ENCODE data around the gene SLC39A13.

Gene SLC39A13

DNA sequence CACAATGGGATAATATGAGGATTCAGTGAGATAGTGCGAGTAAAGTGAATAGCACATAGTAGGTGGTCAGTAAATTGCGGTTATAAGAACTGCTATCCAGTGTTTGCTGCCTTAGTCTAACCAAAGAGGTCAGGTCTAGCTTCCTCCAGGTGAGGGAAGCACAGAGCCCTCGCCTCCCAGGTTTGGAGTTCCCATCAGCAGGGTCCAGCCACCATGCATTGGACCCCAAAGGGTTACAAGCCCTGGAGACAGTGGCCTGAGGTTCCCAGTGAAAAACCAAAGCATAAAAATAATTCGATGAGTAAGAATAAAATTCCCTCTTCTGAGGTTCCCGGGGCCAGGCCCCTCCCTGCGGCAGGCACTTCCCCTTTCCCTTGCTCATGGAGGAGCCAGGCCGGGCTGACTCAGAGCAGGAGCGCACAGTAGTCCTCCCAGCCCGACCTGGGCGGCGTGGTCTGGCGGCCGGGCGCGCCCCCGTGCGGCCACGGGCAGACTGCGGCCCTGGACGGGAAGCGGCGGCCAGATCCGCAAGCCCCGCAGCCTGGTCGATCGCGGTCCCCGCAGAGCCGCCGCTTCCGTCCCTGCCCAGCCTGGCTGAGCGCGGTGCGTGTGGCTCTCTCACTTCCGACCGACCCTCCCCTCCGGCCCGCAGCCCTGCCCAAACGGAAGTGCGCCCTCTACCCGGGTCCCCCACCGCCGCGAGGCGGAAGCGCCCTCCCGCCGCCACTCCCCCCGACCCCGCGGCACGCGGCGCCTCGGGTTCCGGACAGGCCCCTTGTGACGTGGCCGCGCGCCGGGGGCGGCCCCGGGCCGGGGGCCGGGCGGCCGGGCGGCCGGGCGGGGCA lies at the start of gene SLC39A13:
SLC39A13 (plus strand) TSS at position 845 of the 845 bp plus-strand sequence. CDS start 1,505 bp downstream, outside the sequence.
- peak; percentile 85 for DNase-seq

DNA sequence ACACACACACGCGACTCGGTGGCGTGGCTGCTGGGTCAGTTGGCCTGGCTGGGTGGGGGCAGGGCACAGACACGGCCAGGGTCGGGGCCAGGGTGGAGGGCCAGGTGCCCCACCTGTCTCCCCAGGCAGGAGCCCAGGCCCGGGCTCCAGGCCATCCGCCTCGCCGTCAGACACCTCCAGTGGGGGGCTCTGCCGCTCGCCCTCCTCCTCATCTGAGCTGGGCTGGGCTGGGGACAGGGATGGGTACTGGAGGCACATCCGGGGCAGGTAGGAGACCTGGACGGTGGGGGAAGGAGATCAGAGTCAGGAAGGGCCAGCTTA lies 49.7 kb upstream of the SLC39A13 start:
- no peak for DNase-seq

DNA sequence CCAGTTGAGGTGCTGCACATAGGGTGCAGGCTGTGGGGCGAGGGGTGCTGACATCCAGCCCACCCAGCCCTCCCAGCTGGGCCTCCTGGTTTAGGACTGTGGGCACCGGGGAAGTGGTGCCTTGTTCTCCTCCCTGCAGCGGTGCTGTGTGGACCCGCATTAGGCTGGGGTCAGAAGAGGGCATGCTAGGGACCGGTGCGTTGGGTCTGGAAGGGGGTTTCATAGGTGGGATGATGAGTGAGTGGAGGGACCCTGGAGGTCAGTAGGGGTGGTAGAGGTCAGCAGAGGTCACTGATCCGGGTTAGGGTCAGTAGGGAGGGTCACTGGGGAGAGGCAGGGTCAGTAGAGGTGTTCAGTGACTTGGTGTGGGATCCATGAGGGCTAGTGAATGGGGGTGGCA lies 49.2 kb upstream of the SLC39A13 start:
- DNase-seq = no peak

DNA sequence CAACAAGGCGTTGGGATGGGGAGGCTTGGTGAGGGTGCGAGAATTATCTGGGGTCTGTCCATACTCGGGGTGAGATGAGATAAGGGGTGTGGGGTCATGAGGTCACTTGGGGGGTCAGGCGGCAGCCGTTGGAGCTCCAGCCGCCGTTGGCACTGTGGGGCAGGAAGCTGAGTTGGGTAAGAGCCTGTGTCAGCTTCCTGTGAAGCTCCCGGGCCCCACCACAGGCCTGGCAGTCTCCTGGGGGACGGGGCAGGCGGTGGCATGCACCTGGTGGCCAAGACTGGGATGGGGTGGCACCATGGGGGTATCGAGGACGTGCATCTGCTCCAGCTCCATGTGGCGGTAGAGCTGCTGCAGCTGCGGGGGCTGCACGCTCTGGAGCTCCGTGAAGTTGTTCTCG lies 48.8 kb upstream of the SLC39A13 start:
- no peak for DNase-seq

DNA sequence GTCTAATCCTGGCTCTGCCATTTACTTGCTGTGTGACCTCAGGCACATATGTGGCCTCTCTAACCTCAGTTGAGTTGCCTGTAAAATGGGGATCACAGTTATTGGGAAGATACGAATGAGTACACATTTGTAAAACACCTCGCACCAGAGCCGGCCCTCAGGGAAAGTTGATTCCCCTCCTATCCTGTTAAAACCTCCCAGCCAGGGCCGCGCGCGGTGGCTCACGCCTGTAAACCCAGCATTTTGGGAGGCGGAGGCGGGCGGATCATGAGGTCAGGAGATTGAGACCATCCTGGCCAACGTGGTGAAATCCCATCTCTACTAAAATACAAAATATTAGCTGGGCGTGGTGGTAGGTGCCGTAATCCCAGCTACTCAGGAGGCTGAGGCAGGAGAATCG lies 48.0 kb upstream of the SLC39A13 start:
- no peak for DNase-seq

DNA sequence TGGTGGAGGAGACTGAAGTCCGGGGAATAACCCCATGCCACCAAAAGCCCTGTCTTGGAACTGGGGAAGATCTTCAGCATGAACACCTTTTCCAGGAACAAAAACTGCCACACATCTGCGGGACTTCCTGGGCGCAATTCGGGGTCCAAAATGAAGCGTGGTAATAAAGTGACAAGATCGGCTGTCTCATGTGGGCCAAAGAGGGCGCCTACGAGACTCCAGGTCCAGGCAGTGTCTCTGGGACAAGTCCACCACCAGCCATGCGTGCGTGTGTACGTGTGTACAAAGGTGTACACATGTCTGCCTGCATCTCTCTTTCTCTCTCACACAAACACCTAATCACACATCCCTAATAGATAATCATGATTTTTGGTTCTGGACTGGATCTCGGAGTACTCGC lies 47.0 kb upstream of the SLC39A13 start:
- DNase-seq = no peak

DNA sequence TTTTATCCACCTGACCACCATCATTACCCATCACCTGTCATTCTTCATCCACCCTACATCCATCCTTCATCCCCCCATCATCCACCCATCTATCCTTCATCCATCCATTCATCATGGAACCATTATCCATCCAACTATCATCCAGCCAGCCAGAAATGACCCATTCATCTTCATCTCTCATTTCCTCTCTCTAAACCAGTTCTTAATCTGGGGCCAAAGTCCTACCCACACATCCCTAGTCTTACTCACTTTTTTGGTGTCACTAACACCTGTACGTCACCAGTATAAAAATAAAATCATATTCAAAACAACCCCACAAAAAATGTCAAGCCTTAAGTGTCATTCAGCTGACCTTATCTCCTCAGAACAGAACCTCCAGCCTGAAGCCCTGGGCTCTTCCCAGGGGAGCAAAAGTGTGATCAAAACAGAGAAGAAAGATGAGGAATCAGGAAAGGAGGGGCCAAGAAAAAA lies 42.3 kb upstream of the SLC39A13 start:
- no peak for DNase-seq

DNA sequence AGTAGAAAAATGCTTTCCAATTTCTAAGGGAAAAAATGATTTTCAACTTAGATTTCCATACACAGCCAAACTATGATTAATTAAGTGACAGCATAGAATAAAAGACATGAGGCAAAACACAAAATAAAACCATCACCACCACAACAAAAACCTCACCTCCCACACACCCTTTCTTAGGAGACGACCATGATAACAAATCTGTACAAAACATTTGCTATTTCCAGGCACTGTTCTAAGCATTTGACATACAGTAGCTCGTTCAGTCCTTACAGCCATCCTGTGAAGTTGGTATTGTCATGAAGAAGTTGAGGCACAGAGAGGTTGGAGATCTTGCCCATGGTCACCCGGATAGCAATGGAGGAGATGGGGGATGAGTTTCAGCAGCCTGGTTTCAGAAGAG lies 38.7 kb upstream of the SLC39A13 start:
- no peak for DNase-seq

DNA sequence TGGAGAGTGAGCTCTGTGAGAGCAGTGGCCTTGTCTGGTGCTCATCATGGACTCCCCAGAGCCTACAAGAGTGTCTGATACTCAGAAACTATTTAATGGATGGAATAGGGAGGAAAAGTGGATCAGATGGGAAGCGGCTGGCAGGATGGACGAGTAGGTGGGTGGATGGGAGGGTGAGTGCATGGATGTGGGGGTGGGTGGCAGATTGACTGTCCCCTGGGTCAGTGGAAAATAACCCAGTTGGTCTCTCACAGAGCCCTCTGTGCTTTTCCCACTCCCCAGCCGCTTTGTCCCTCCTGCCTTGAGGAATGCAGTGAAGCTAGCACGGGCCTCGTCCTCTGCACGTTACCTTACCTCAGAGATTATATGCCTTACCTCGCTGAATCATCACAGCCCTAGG lies 36.0 kb upstream of the SLC39A13 start:
- DNase-seq = no peak

DNA sequence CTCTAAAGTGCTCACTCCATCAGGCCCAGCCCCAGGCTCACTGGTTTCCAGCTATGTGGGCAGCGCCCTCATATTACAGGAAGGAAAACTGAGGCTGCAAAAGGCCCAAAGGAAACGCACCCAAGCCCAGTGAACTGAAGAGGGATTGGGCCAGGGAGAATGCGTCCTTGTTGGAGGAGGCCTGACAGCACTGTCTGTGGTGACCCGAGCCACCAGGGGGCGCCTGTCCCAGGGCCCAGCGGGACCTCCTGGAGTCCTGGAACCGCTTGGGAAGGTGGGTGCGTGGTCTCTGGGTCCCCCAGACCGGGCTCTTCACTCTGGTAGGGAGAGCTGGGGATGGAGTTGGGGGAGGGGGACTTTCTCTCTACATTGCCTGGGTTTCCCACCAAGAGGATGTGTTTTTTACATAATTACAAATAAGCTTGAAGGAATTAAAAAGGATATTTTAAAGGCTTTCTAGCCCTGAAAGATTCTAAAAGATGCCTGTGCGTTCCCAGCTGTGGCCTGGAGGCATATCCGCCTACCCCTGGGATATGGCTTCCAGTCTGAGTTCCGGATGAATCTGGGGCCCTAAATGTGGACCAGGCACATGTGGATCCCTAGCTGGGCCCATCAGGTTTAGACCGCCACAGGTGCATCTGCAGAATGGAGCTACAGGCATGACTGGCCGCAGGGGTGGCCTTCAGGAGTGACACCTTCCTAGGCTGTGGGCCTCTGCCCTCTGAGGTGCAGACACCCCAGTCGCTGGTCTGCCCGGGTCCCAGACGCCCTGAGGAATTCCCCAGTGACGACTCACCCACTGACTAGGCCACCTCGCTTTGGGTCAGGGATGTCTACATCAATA lies 34.3 kb upstream of the SLC39A13 start:
- peak; percentile 50 for DNase-seq

DNA sequence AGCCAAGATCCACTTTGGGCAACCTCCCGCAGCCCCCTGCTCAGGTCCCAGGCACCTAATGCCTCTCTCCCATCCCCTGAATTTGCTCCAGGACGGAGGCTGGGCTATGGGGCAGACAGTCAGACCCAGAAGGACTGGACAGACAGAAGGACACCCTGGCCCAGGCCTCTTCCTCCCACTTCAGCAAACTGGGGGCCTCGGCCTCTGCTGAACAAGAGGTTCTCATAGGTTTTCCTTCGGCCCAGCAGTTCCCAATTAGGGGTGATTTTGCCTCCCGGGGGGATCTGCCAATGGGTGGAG lies 33.7 kb upstream of the SLC39A13 start:
- no peak for DNase-seq

DNA sequence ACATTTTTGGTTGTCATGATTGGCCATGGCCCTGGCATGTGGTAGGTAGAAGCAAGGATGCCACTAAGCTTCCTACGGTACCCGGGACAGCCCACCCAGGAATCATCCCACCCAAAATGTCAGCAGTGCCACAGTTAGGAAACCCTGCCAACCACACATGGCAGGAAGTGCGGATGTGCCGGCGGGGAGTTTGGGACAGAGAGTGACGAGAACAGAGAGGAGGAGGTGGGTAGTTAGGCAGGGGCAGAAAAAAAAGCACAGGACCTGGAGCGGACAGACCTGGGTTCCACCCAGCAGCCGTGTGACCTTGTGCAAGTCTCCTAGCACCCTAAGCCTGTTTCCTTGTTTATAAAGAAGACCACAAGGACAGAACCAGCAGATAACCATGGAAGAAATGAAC lies 33.4 kb upstream of the SLC39A13 start:
- DNase-seq = no peak

DNA sequence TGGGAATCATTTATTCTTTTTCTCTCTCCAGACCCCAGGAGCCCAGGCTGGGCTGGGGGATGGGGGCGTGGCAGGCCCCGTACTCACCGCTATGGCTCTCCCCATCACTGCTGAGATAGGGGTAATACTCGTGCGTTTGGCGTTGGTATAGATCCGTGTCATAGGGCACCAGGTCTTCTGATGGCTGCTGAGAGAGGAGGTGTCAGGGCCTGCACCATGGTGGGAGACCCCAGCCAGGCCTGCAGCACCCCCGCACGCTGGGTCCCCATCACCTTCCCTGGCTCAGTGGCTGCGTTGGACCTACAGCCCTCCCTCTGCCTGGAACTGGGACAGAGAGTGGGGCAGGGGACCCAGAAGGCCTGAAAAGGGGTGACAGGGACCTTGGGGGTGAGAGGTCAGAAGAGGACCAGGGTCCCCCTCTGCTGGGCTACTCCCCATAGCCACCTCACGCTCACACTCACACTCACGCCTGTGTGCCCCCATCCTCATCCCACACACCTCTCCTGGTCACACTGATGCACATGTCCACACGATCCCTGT lies 32.8 kb upstream of the SLC39A13 start:
- no peak for DNase-seq

DNA sequence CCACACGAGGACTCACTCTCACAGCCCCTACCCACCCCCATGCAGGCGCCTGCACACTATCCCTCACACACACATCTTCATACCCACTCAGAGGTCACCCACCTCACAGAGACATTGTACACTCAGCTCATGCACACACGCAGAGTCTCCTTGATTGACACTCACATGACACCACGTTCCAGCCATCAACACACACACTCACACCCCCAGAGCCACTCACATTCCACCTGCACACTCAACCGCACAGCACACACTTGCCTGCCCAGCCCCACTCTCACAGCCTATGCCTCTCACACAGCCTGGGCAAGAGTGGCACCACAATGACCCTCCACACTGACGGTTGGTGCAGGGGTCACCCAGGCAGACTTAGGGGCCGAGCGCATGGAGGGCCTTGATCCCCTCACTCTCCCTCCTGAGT lies 32.3 kb upstream of the SLC39A13 start:
- no peak for DNase-seq

DNA sequence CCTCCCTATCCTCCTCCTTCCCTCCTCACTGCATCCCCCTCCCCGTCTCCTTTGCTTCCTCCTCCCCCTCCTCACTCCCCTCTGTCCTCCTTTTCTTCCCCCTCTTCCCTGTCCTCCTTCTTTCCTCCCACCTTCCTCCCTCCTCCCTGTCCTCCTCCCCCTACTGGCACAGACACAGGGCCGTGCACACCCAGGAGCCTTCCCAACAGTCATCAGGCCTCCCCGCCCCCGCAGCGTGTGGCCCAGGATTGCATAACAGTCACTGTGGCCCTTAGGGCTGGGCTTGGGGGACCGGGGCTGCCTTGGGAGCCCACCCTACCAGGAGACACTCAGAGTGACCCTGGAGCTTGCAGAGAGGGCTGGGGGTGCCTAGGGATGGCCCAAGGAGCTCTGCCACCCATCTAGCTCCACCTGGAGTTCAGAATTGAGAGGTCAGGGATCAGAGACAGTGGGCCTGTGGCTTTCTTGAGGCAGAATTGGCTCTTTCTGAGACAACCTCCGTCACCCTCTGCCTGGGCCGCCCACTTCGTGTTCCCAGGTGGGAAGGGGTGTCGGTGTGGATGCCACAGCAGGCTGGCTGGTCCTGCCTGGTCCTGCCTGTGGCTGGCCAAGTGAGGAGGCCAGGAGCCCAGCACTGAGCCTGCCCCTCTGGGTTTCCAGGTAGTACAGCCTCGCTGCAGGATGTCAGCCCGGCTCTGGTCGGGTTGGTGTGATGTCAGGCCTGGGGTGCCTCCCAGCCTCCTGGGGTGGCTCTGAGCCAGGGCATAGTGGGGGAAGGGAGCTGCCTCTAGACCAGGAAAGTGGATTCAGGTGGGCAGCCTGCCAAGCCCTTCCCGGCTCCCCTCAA lies 31.6 kb upstream of the SLC39A13 start:
- DNase-seq = no peak

DNA sequence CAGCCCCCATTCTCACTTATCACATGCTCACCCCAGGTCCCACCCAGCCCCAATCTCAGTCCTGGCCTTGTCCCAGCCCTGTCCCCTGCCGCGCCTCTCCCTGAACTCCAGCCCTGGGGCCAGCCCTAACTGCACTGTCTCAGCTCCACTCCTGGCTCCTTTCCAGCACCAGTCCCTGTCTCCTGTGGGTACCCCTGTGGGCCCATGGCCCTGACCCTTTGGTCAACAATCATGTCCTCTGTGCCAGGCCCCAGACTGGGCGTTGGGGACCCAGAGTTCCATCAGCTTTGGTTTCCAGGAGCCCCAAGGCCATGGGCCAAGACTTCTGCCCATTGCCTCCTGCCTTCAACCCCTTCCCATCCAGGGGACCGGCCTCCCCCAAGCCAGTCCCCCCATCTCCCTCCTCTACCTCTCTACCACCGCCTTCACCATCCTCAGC lies 30.8 kb upstream of the SLC39A13 start:
- DNase-seq = no peak

DNA sequence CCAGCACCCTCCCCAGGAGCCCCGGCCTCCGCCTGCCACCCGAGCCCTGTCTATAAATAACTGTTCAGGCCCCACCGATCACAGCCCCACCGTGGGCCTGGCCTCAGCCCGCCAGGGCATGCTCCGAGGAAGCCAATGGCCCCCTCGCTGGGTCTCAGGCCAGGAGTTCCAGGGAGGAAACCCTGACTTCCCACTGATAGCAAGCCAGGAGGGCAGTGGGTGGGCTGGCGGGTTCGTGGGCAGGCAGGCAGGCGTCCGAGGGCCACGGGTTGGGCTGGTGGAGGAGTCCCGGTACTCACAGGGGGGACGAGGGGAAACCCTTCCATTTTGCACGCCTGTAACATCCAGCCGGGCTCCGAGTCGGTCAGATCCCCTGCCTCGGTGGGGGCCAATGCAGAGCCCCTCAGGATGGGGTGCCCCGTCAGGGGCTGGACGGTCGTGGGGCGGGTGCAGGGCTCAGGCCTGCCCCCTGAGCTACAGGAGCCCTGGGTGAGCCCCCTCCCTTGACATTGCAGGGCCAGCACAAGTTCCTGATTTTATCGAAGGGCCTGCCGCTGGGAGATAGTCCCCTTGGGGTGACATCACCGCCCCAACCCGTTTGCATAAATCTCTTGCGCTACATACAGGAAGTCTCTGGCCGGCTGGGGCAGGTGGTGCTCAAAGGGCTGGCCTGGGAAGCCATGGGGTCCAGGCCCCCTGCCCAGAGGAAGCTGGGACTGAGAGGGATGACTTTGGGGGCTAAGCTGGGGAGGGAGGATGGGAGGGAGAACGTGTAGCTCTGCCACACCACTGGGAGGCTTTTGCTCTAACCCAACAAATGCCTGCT lies 30.2 kb upstream of the SLC39A13 start, which contains the start of gene SPI1:
SPI1 (minus strand) TSS at position 538 of the 826 bp plus-strand sequence; CDS start at position 344, 194 bp downstream.
- DNase-seq = no peak

DNA sequence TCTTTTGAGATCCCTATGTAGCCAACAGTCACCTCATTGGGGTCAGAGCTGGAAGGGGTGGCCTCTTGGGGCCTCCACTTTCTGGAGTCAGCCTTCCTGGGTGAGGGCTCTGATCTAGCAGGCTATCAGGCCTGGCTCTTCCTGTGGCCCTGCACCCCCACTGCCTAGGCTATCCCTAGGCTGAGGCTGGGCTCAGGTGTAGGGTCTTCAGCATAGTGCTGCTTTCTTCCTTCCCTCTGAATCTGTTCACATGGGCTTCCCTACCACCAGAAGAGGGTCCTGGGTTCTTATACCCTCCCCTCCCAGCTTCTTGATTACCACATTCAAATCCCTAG lies 29.6 kb upstream of the SLC39A13 start:
- no peak for DNase-seq

DNA sequence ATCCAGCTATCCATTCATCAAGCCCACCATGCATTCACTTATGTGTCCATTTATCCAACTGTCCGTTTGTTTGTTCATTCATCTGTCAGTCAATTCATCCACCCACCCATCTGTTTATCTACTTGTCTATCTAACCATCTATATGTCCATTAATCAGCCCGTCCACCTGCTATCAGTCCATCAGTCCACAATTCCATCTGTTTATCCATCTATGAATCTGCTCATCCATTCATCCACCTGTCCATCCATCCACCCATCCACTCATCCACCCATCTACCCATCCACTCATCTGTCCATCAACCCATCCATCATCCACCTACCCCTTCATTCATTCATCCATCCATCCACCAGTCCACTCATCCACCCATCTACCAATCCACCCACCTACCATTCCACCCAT lies 29.1 kb upstream of the SLC39A13 start:
- no peak for DNase-seq

DNA sequence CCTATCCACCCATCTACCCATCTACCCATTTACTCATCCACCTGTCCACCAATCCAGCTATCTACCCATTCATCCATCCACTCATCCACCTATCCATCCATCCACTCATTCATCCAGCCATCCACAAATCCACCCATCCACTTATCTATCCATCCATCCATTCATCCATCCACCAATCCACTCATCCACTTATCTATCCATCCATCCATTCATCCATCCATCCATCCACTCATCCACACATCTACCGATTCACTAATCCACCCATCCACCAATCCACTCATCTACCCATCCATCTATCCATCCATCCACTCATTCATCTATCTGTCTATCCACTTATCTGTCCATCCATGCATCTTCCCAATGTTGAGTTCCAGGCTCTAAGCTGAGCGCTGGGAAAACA lies 28.3 kb upstream of the SLC39A13 start:
- DNase-seq = no peak

DNA sequence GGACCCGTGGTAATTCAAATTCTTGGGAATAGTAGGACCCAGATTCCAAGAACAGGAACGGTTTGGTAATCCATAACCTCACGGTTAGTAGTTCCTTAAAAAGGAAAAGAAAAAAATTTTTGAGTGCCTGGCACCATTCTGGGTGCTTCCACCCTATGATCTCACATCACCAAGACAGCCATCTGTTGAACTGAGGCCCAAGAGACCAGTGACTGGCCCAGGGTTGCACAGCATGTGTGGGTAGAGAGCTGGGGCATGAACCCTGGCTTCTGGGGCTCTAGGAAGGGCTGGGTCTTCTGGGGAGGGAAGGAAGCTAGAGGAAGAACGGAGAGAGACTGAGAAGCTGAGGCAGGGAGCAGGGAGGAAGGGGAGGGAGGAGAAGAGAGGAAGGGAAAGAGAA lies 25.3 kb upstream of the SLC39A13 start:
- DNase-seq = no peak

DNA sequence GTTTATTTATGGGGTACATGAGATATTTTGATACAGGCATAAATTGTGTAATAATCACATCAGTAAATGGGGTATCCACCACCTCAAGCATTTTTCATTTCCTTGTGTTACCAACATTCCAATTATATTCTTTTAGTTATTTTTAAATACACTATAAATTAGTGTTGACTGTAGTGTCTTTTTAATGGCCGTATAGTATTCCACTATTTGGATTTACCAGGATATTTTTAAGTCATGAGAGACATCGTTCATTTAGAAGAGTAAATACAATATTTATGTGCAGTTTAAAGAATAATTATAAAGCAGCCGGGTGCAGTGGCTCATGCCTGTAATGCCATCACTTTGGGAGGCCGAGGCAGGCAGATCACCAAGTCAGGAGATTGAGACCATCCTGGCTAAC lies 23.9 kb upstream of the SLC39A13 start:
- no peak for DNase-seq
